ENCODE results near the gene RSPH10B. TPM values are rescaled to one million over a fixed set of nuclear protein-coding genes. Genes with fewer than 3 reads are reported as not detected.
"Not testable (repeated sequence)": the region's sequence is repeated elsewhere in the genome, so short reads cannot be mapped to it uniquely, and the experiment has no call there.

The RSPH10B gene
- total RNA-seq, 1 experiment from 2014 or later, result not detected

- not testable (repeated sequence) for H3K27me3 ChIP-seq (ENCODE audit: low read length); H2AFZ ChIP-seq (ENCODE audit: low read length); H3K9ac ChIP-seq (ENCODE audit: low read length); H3K9me2 ChIP-seq (replicated peaks; ENCODE audit: insufficient read depth, low read length); H3K27ac ChIP-seq (ENCODE audit: low read length); H4K20me1 ChIP-seq (ENCODE audit: insufficient read depth, low read depth, low read length); H3K4me1 ChIP-seq (ENCODE audit: low read length); H3K4me2 ChIP-seq (ENCODE audit: low read depth, low read length, poor library complexity, severe bottlenecking); H3K79me2 ChIP-seq (ENCODE audit: low read length); DNase-seq; H3K36me3 ChIP-seq (ENCODE audit: insufficient read depth, low read length); H3K4me3 ChIP-seq (ENCODE audit: low read length); H3K9me3 ChIP-seq (ENCODE audit: low read length)
These were observed 86.1 kb downstream of the RSPH10B start for GRCh38 chr7:5884431-5884830.

GRCh38 chr7:5880106-5880505 lies 90.4 kb downstream of the RSPH10B start:
- H3K4me1 ChIP-seq (ENCODE audit: low read length); H2AFZ ChIP-seq (ENCODE audit: low read length); H3K4me2 ChIP-seq (ENCODE audit: low read depth, low read length, poor library complexity, severe bottlenecking); H3K9me3 ChIP-seq (ENCODE audit: low read length); H3K27me3 ChIP-seq (ENCODE audit: low read length); H3K9me2 ChIP-seq (replicated peaks; ENCODE audit: insufficient read depth, low read length); H3K4me3 ChIP-seq (ENCODE audit: low read length); H3K36me3 ChIP-seq (ENCODE audit: insufficient read depth, low read length); DNase-seq; H3K27ac ChIP-seq (ENCODE audit: low read length); H3K9ac ChIP-seq (ENCODE audit: low read length); H3K79me2 ChIP-seq (ENCODE audit: low read length); H4K20me1 ChIP-seq (ENCODE audit: insufficient read depth, low read depth, low read length): not testable (repeated sequence)

- H3K79me2 ChIP-seq (ENCODE audit: low read length); H3K4me3 ChIP-seq (ENCODE audit: low read length); H3K36me3 ChIP-seq (ENCODE audit: insufficient read depth, low read length); H4K20me1 ChIP-seq (ENCODE audit: insufficient read depth, low read depth, low read length); DNase-seq; H3K4me1 ChIP-seq (ENCODE audit: low read length); H3K4me2 ChIP-seq (ENCODE audit: low read depth, low read length, poor library complexity, severe bottlenecking); H3K27ac ChIP-seq (ENCODE audit: low read length); H3K9me3 ChIP-seq (ENCODE audit: low read length); H3K27me3 ChIP-seq (ENCODE audit: low read length); H2AFZ ChIP-seq (ENCODE audit: low read length); H3K9ac ChIP-seq (ENCODE audit: low read length); H3K9me2 ChIP-seq (replicated peaks; ENCODE audit: insufficient read depth, low read length): not testable (repeated sequence)
These were observed 90.9 kb downstream of the RSPH10B start for GRCh38 chr7:5879591-5879990.

Small RNAs within 50 kb of the gene (small RNA-seq; reads per million reads assigned to genes)
- gene RF00019 (not detected), gene SNORA80D (12.2 reads per million, percentile 93 among the genes with 10 or more reads in this experiment)

Other genes starting within 250 kb of the RSPH10B start
- gene RNF216, start 189.0 kb downstream of the RSPH10B start, total RNA-seq (2014; rRNA removed; shearing (Covaris generic); ENCODE audit: low replicate concordance), result 30.1 and 38.6 TPM in 2 replicates
- gene OCM, start 89.9 kb downstream of the RSPH10B start, total RNA-seq (2014; rRNA removed; shearing (Covaris generic); ENCODE audit: low replicate concordance), result not detected in 2 replicates
- gene CCZ1, start 72.0 kb downstream of the RSPH10B start, total RNA-seq (2014; rRNA removed; shearing (Covaris generic); ENCODE audit: low replicate concordance), result 52.1 and 61.2 TPM in 2 replicates
- 30.3 and 32.0 TPM in 2 replicates for gene PMS2, start 38.4 kb upstream of the RSPH10B start, total RNA-seq (2014; rRNA removed; shearing (Covaris generic); ENCODE audit: low replicate concordance)
- gene AIMP2, start 38.6 kb upstream of the RSPH10B start, total RNA-seq (2014; rRNA removed; shearing (Covaris generic); ENCODE audit: low replicate concordance), result 97.2 and 106 TPM in 2 replicates
- gene ANKRD61, start 60.7 kb upstream of the RSPH10B start, total RNA-seq (2014; rRNA removed; shearing (Covaris generic); ENCODE audit: low replicate concordance), result 0.22 and 0.71 TPM in 2 replicates
- 258 and 273 TPM in 2 replicates for gene EIF2AK1, start 88.5 kb upstream of the RSPH10B start, total RNA-seq (2014; rRNA removed; shearing (Covaris generic); ENCODE audit: low replicate concordance)
- 6.8 and 10.2 TPM in 2 replicates for gene USP42, start 134.3 kb upstream of the RSPH10B start, total RNA-seq (2014; rRNA removed; shearing (Covaris generic); ENCODE audit: low replicate concordance)